GM10248 (cell line): ENCODE results near the gene PARVG.
A peak's percentile ranks its signal among the peaks of the same experiment; 100 is the strongest.

Source experiments
- CTCF ChIA-PET: fragments of 300-600 bp; sonication (Branson Sonifier 250); formaldehyde crosslinking; extraction: SDS; loops from one replicate; lab custom pipeline; 2021; ENCODE audit warnings: antibody characterized with exemption; lab: Yijun Ruan, JAX
- POLR2A ChIA-PET: fragments of 350-650 bp; sonication (Branson Sonifier 250); formaldehyde crosslinking; extraction: SDS; loops from one replicate; lab custom pipeline; 2020; ENCODE audit warnings: antibody characterized with exemption; lab: Yijun Ruan, JAX
- DNase-seq: peaks from one replicate; pipeline ENCODE4 v3.0.0; 2012; ENCODE audit errors: extremely low spot score
- CTCF ChIP-seq: IDR thresholded peaks from 2 replicates; pipeline ENCODE4 v1.5.1; 2012; ENCODE audit warnings: mild to moderate bottlenecking, low read depth; ENCODE audit errors: extremely low read depth, missing control alignments, control extremely low read depth

Gene PARVG

DNA sequence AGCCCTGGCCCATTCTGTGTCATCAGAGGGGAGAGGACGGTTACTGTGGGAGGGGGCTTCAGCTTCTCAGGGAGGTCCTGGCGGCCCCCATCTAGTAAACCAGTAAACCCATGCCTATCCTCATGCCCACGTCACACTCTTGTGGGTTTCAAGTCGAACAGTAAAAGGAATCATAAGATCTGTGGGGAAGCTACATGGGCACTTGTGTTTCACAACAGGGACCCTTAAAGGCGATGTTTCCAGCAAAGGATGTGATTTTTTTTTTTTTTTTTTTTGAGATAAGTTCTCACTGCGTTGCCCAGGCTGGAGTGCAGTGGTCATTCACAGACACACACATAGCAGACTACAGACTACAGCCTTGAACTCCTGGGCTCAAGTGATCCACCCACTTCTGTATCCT lies 9.2 kb upstream of the PARVG start:
- ChIA-PET POLR2A (interaction anchor here (1.5 kb wide), 1 partner anchor 9 kb away, joined by 7 read pairs; the partner anchor contains the start of gene PARVG), CTCF (interaction anchor here (1.4 kb wide), 1 partner anchor 8 kb away, joined by 3 read pairs; no protein-coding TSS in a partner anchor)
- no peak for DNase-seq
- no peak for TF ChIP-seq CTCF

- ChIA-PET CTCF (interaction anchor here (1.6 kb wide), 1 partner anchor 386 kb away, joined by 3 read pairs; no protein-coding TSS in a partner anchor), POLR2A (interaction anchor here (1.5 to 1.6 kb wide), 2 partner anchors 8 to 145 kb away, joined by 5 to 7 read pairs; partner anchors contain the start of gene PARVG)
- no peak for TF ChIP-seq CTCF
- DNase-seq = peak; percentile 83
These were observed 8.2 kb upstream of the PARVG start for GRCh38 chr22:44172370-44173108.

DNA sequence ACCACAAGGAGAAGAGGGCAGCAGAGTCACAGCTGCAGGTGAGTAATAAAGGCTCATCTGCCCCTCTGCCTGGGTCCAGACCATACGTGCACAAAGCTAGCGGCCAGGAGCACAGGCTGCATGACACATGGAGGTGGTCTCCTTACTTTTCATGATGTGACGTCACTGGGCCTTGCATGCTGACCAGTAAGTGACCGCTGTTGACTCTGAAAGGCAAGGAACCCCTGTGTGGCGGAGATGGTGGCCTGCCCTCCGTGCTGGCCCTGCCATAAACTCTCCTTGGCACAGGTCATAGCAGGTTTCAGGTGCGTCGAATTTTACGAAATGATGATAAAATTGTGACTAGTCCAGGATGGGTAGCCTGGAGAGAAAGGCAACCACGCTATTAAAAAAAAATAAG lies 7.6 kb upstream of the PARVG start:
- ChIA-PET CTCF (interaction anchor here (1.6 kb wide), 1 partner anchor 385 kb away, joined by 3 read pairs; no protein-coding TSS in a partner anchor), POLR2A (interaction anchor here (1.5 to 1.6 kb wide), 2 partner anchors 8 to 146 kb away, joined by 5 to 7 read pairs; partner anchors contain the start of gene PARVG)
- DNase-seq = no peak
- no peak for TF ChIP-seq CTCF

DNA sequence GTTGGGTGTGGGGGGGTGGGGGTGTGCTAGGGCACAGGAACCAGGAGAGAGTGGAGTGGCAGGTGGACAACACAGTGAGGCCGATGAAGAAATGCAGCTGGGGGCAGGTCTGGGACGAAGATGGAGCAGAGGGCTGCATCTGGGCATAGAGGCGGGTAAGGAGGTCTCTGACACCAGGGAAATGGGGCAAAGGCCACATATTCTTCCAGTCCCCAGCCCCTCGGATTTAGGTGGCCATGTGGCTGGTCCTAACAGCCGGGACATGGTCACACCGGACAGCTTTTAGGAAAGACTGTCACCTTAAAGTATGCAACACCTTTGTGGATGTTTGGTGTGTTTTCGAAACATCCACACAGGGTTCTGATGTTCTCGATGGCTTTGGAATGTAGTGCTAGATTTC lies 5.0 kb upstream of the PARVG start:
- no peak for TF ChIP-seq CTCF
- DNase-seq = no peak
- CTCF ChIA-PET = no interaction called here
- POLR2A ChIA-PET = no interaction called here

DNA sequence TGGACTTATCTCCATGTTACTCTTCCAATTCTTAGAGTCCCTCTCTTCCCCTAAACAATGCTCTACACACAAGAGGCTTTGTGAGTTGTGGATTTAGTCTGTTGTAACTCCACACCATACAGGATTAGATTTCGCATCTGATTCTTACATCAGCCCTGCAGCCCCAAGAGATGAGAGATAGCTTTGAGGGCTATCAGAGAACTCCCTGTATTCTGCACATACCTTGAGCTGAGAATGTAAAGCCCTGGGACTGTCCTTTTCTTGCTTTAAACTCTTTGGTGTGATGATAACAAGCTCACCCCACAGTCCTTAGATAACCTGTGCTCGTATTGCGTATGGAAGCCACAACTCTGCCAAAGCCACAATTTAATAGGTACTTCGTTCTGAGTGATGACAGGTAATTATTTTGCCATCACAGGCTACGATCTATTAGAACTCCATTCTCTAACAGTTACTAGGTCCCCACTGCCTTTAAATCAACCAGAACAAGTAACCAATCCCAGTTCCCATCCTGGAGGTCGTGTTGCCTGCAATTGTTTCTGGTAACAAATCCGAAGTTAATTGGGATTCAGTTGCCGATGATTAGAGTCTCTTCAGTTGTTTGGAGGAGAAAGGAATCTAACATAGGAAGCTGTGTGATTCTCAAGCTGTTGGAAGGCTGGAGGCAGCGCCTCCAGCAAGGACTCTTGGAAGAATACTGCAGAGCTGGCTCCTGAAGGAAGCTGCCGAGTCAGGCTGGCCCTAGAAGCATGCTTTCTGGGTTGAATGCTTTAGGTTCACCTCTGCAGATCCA lies 1.3 kb upstream of the PARVG start:
- POLR2A ChIA-PET = interaction anchor here (1.1 kb wide), 1 partner anchor 152 kb away, joined by 3 read pairs; no protein-coding TSS in a partner anchor
- no peak for DNase-seq
- CTCF ChIA-PET = interaction anchor here (1.2 to 2.2 kb wide), 3 partner anchors 10 to 186 kb away, joined by 4 to 9 read pairs (median 8); no protein-coding TSS in a partner anchor
- TF ChIP-seq CTCF = no peak
